IMR-90 (cell line): ENCODE measurements around the gene KRT32. TPM values are rescaled to one million over a fixed set of nuclear protein-coding genes. Genes with fewer than 3 reads are reported as not detected.

Source experiments
- ATAC-seq: fragments of 200-7000 bp; cut with Tn5 transposase; 2 replicates; pipeline ENCODE4 v1.9.1; 2020; ENCODE audit warnings: low read depth, mild to moderate bottlenecking, moderate library complexity
- BruUV-seq: library from RNA; stranded (reverse); fragments of 400-500 nt; replicated peaks from 2 replicates; lab custom pipeline; 2021; lab: Mats Ljungman, UMichigan
- CTCF ChIA-PET: fragments of 300-600 bp; formaldehyde crosslinking; extraction: SDS; loops from one replicate; lab custom pipeline; 2021; ENCODE audit warnings: antibody characterized with exemption; lab: Yijun Ruan, JAX
- POLR2A ChIA-PET: fragments of 300-600 bp; sonication (Branson Sonifier 250); formaldehyde crosslinking; loops from one replicate; lab custom pipeline; 2022; ENCODE audit warnings: antibody characterized with exemption; ENCODE audit not compliant: unreplicated experiment; lab: Charles Lee
- DNase-seq: peaks from one replicate; pipeline ENCODE4 v3.0.0; 2013
- H2AFZ ChIP-seq: replicated peaks from 2 replicates; pipeline ENCODE3; 2013; ENCODE audit warnings: low read length, mild to moderate bottlenecking; ENCODE audit not compliant: poor library complexity
- H2AK5ac ChIP-seq: 2 replicates; pipeline ENCODE4 v1.6.1; 2013; ENCODE audit warnings: low read depth, low read length, inconsistent platforms
- H2AK9ac ChIP-seq: replicated peaks from 2 replicates; pipeline ENCODE3; 2013; ENCODE audit warnings: mild to moderate bottlenecking, low read depth, low read length, moderate library complexity; ENCODE audit not compliant: poor library complexity
- H2BK120ac ChIP-seq: 2 replicates; pipeline ENCODE4 v1.6.1; 2013; ENCODE audit warnings: low read depth, low read length, inconsistent platforms
- H2BK15ac ChIP-seq: 3 replicates; pipeline ENCODE4 v1.6.1; 2013; ENCODE audit warnings: low read depth, low read length, inconsistent platforms
- H2BK20ac ChIP-seq: 2 replicates; pipeline ENCODE4 v1.6.1; 2013; ENCODE audit warnings: low read depth, mild to moderate bottlenecking, inconsistent platforms, low read length, moderate library complexity
- H2BK5ac ChIP-seq: 2 replicates; pipeline ENCODE4 v1.6.1; 2013; ENCODE audit warnings: mild to moderate bottlenecking, low read depth, low read length, inconsistent platforms; ENCODE audit not compliant: poor library complexity, severe bottlenecking
- H3K14ac ChIP-seq: replicated peaks from 2 replicates; pipeline ENCODE4 v1.6.1; 2013; ENCODE audit warnings: low read depth, low read length, inconsistent platforms
- H3K18ac ChIP-seq: 2 replicates; pipeline ENCODE4 v1.6.1; 2013; ENCODE audit warnings: low read depth, low read length, control low read depth
- H3K23ac ChIP-seq: 2 replicates; pipeline ENCODE4 v1.6.1; 2013; ENCODE audit warnings: low read depth, low read length, inconsistent platforms
- H3K27ac ChIP-seq: 2 replicates; pipeline ENCODE4 v1.5.1; 2013; ENCODE audit warnings: mild to moderate bottlenecking, control low read depth, low read length; ENCODE audit not compliant: insufficient read depth
- H3K27me3 ChIP-seq: 2 replicates; pipeline ENCODE4 v1.6.1; 2013; ENCODE audit warnings: low read length; ENCODE audit not compliant: control insufficient read depth, insufficient read depth
- H3K36me3 ChIP-seq: 2 replicates; pipeline ENCODE4 v1.6.1; 2013; ENCODE audit warnings: low read length, mixed read lengths; ENCODE audit not compliant: control insufficient read depth, insufficient read depth
- H3K4ac ChIP-seq: 2 replicates; pipeline ENCODE4 v1.6.1; 2013; ENCODE audit warnings: low read depth, low read length, inconsistent platforms
- H3K4me1 ChIP-seq: 2 replicates; pipeline ENCODE4 v1.6.1; 2013; ENCODE audit warnings: low read length, mixed read lengths; ENCODE audit not compliant: control insufficient read depth, insufficient read depth
- H3K4me2 ChIP-seq: 2 replicates; pipeline ENCODE4 v1.6.1; 2013; ENCODE audit warnings: low read depth, mild to moderate bottlenecking, control low read depth, low read length, moderate library complexity
- H3K4me3 ChIP-seq: 2 replicates; pipeline ENCODE4 v1.5.1; 2013; ENCODE audit warnings: low read depth, mild to moderate bottlenecking, control low read depth, low read length, moderate library complexity; ENCODE audit not compliant: insufficient read depth
- H3K56ac ChIP-seq: 2 replicates; pipeline ENCODE4 v1.6.1; 2013; ENCODE audit warnings: low read length, inconsistent platforms; ENCODE audit not compliant: insufficient read depth; ENCODE audit errors: extremely low read depth
- H3K79me1 ChIP-seq, 2 experiments: 2 replicates each; pipeline ENCODE4 v1.6.1; 2013; ENCODE audit warnings: low read length in 2 of 2, inconsistent platforms in 1 of 2, low read depth in 1 of 2
- H3K9ac ChIP-seq: 2 replicates; pipeline ENCODE4 v1.6.1; 2013; ENCODE audit warnings: low read depth, low read length, control low read depth
- H3K9me1 ChIP-seq: 2 replicates; pipeline ENCODE4 v1.6.1; 2013; ENCODE audit warnings: low read length, inconsistent platforms; ENCODE audit not compliant: insufficient read depth
- H3K9me3 ChIP-seq: 2 replicates; pipeline ENCODE4 v1.6.1; 2013; ENCODE audit warnings: low read length; ENCODE audit not compliant: control insufficient read depth, insufficient read depth
- H4K20me1 ChIP-seq: 2 replicates; pipeline ENCODE4 v1.6.1; 2013; ENCODE audit warnings: low read length, inconsistent platforms; ENCODE audit not compliant: insufficient read depth
- H4K5ac ChIP-seq: 2 replicates; pipeline ENCODE4 v1.6.1; 2013; ENCODE audit warnings: mild to moderate bottlenecking, low read depth, low read length, control low read depth
- H4K8ac ChIP-seq, 2 experiments: 2 replicates each; pipeline ENCODE4 v1.6.1; 2013; ENCODE audit warnings: low read depth in 2 of 2, low read length in 2 of 2, control low read depth in 1 of 2, inconsistent platforms in 1 of 2
- H4K91ac ChIP-seq: 2 replicates; pipeline ENCODE4 v1.6.1; 2013; ENCODE audit warnings: low read depth, low read length, inconsistent platforms; ENCODE audit not compliant: insufficient read depth
- POLR2A ChIP-seq: IDR thresholded peaks from 2 replicates; pipeline ENCODE4 v1.6.1; 2012; ENCODE audit warnings: mild to moderate bottlenecking, low read depth, low read length
- RAD21 ChIP-seq: IDR thresholded peaks from 2 replicates; pipeline ENCODE4 v1.6.1; 2012; ENCODE audit warnings: low read length, improper control_type of control experiment
- WGBS, 2 experiments: methylation state at CpG; one replicate each; pipeline versions ENCODE4 v1.1.5 to v1.1.7; 2013; ENCODE audit warnings: missing lambda C conversion rate in 2 of 2; ENCODE audit not compliant: insufficient read length in 1 of 2; ENCODE audit errors: extremely low coverage in 2 of 2; 5-methylcytosine and 5-hydroxymethylcytosine counted together
- dilution Hi-C: fragments of 300-500 bp; cut with HindIII; formaldehyde crosslinking; loops from one replicate; pipeline ENCODE4 v1.14.3; 2018; ENCODE audit warnings: low sequenced_read_pairs; ENCODE audit not compliant: unreplicated experiment
- in situ Hi-C: fragments of 300-500 bp; cut with MboI; formaldehyde crosslinking; loops from 3 replicates; pipeline ENCODE4 v1.14.3; 2019; ENCODE audit warnings: low sequenced_read_pairs, inconsistent platforms, mixed read lengths
- intact Hi-C: fragments of 100-400 bp; cut with micrococcal nuclease; formaldehyde crosslinking; loops from 2 replicates; pipeline ENCODE4 v1.10.0; 2022
- polyA plus RNA-seq, 3 experiments: library from polyadenylated mRNA; depleted of rRNA; stranded (reverse); fragments of >200 nt; gene quantifications; 2 replicates each; pipeline ENCODE4 v1.2.3, GENCODE V29; 2012; ENCODE audit warnings: low replicate concordance in 1 of 3
- total RNA-seq: library from RNA; depleted of rRNA; stranded (reverse); fragments of >200 nt; gene quantifications from 2 replicates; pipeline ENCODE4 v1.2.3, GENCODE V29; 2012

KRT32 gene
- total and polyA plus RNA-seq, 2 of the 4 experiments (the other 2 are of a cell fraction), result 0.09 TPM; not detected in 1

DNA sequence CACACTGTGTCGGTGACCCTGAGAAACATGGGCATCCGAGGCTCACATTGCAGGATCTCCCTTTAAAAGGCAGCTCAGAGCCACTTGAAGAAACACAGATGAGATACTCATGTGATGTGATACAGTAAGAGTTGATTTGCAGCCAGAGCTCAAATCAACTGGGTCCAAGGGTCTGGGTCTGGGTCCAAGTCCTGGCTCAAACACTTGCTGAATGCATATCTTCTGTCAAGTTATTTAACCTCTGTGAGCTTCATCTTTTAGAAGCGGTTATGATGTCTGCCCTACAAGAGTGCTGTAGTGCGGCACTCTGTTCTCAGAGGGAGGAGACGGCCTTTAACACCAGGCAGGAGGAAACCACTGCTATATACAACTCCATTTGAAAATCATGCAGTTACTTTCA lies 32.8 kb downstream of the KRT32 start:
- H3K79me1 ChIP-seq, result no peaks in the 10 kb centered on the region
- no CpG with 5 or more reads among the region's 5 CpGs for WGBS, 2 experiments
- 0 out of 2 replicates have a peak, but pooled peaks cover 5% of the 10 kb centered on the region for H3K9me1 ChIP-seq
- H2BK15ac ChIP-seq, result no peak overlapping the region
- no TSS peak for BruUV-seq
- H3K4me1 ChIP-seq, result peaks cover 8% of the 10 kb centered on the region
- no peak overlapping the region for H3K56ac ChIP-seq
- CTCF ChIA-PET, result interaction anchor here (0.6 to 1.1 kb wide), 3 partner anchors 19 to 31 kb away, joined by 3 read pairs; no protein-coding TSS in a partner anchor
- H2BK20ac ChIP-seq, result no peak overlapping the region
- no peak overlapping the region for H3K4ac ChIP-seq
- H2AK5ac ChIP-seq, result no peak overlapping the region
- H3K36me3 ChIP-seq, result no peaks in the 10 kb centered on the region
- no peak overlapping the region for H3K4me2 ChIP-seq
- H3K23ac ChIP-seq, result no peak overlapping the region; the same call in 1 of the 2 replicates
- H3K27ac ChIP-seq, result no peak overlapping the region
- no peak overlapping the region for H3K9ac ChIP-seq
- no peak overlapping the region for H2AK9ac ChIP-seq
- H3K18ac ChIP-seq, result no peak overlapping the region
- intact Hi-C loops (no loop called here), in situ Hi-C loops (no loop called here), dilution Hi-C loops (no loop called here)
- no peak overlapping the region for H4K91ac ChIP-seq
- POLR2A ChIA-PET, result no interaction called here
- H3K27me3 ChIP-seq, result peaks cover 6% of the 10 kb centered on the region; the same call in 1 of the 2 replicates
- TF ChIP-seq RAD21 (no peak), POLR2A (no peak)
- H3K4me3 ChIP-seq, result no peak overlapping the region
- no peak overlapping the region for H2BK120ac ChIP-seq
- DNase-seq (no peak), ATAC-seq (no peak; the same call in 1 of the 2 replicates)
- no peaks in the 10 kb centered on the region for H4K20me1 ChIP-seq
- no peaks in the 10 kb centered on the region for H3K9me3 ChIP-seq
- no peak overlapping the region for H4K8ac ChIP-seq
- H2BK5ac ChIP-seq, result no peak overlapping the region
- no peak overlapping the region for H4K5ac ChIP-seq
- H2AFZ ChIP-seq, result no peak overlapping the region
- no peak overlapping the region; the same call in 1 of the 2 replicates for H3K14ac ChIP-seq
